HCT116 (cell line): ENCODE data around the gene DTD1. TPM values are rescaled to one million over a fixed set of nuclear protein-coding genes. Genes with fewer than 3 reads are reported as not detected.
"Not testable (repeated sequence)": the region's sequence is repeated elsewhere in the genome, so short reads cannot be mapped to it uniquely, and the experiment has no call there.

ENCODE experiments used
- ATAC-seq: fragments of 200-7000 bp; cut with Tn5 transposase; 2 replicates; pipeline ENCODE4 v1.9.1; 2020; ENCODE audit warnings: mild to moderate bottlenecking, moderate library complexity
- BruUV-seq: library from RNA; stranded (reverse); fragments of 400-500 nt; replicated peaks from 2 replicates; lab custom pipeline; 2021; lab: Mats Ljungman, UMichigan
- CTCF ChIA-PET: fragments of 300-600 bp; sonication (Branson Sonifier 250); formaldehyde crosslinking; loops from one replicate; lab custom pipeline; 2021; ENCODE audit warnings: antibody characterized with exemption; lab: Charles Lee
- POLR2A ChIA-PET: fragments of 300-600, 350-600 bp; sonication (Branson Sonifier 250); formaldehyde crosslinking; loops from one replicate; lab custom pipeline; 2021; ENCODE audit warnings: antibody characterized with exemption; lab: Charles Lee
- RAD21 ChIA-PET, 2 experiments: fragments of 300-600 bp; sonication (Branson Sonifier 250); formaldehyde crosslinking; loops; one replicate each; lab custom pipeline; 2023; ENCODE audit warnings: low total read pairs in 2 of 2; ENCODE audit not compliant: uncharacterized antibody in 2 of 2, unreplicated experiment in 2 of 2, low non-redundant PET in 1 of 2; lab: Charles Lee
- DNase-seq: peaks from one replicate; pipeline ENCODE4 v3.0.0-alpha.2; 2010; ENCODE audit warnings: low read depth, low spot score
- H2AFZ ChIP-seq: fragments of 200-600 bp; shearing (Covaris generic), sonication (generic); 2 replicates; pipeline ENCODE4 v1.6.1; 2017; ENCODE audit warnings: low read depth, mixed run types, mixed read lengths, antibody characterized with exemption, low read length; ENCODE audit not compliant: poor library complexity, severe bottlenecking
- H3K27ac ChIP-seq: 2 replicates; pipeline ENCODE4 v1.5.1; 2012; ENCODE audit warnings: low read depth, low read length
- H3K27me3 ChIP-seq: fragments of 200-600 bp; sonication (generic); 2 replicates; pipeline ENCODE4 v1.6.1; 2016; ENCODE audit warnings: mixed run types, low read length, mixed read lengths; ENCODE audit not compliant: insufficient read depth
- H3K36me3 ChIP-seq, 2 experiments: fragments of 200-500 bp in 1 of 2; fragments of 200-600 bp in 1 of 2; sonication (Bioruptor generic) in 1 of 2; sonication (generic) in 1 of 2; 2 replicates each; pipeline versions ENCODE4 v1.5.1 to v1.6.1; 2014 to 2016; ENCODE audit warnings: low read length in 2 of 2, inconsistent platforms in 1 of 2, mixed read lengths in 1 of 2, mixed run types in 1 of 2; ENCODE audit not compliant: insufficient read depth in 2 of 2, control insufficient read depth in 1 of 2
- H3K4me1 ChIP-seq, 2 experiments: fragments of 200-600 bp in 1 of 2; sonication (generic) in 1 of 2; 2 replicates each; pipeline versions ENCODE4 v1.5.1 to v1.6.1; 2012 to 2017; ENCODE audit warnings: low read length in 2 of 2, inconsistent platforms in 1 of 2, mild to moderate bottlenecking in 1 of 2, mixed read lengths in 1 of 2, mixed run types in 1 of 2, moderate library complexity in 1 of 2; ENCODE audit not compliant: insufficient read depth in 2 of 2, control insufficient read depth in 1 of 2
- H3K4me2 ChIP-seq: fragments of 200-600 bp; sonication (generic); 2 replicates; pipeline ENCODE4 v1.6.1; 2017; ENCODE audit warnings: mixed run types, low read length, mixed read lengths
- H3K4me3 ChIP-seq, 2 experiments: fragments of 200-600 bp in 1 of 2; sonication (generic) in 1 of 2; replicated peaks in 1 of 2; 2 replicates each; pipeline ENCODE4 v1.5.1; 2011 to 2016; ENCODE audit warnings: low read length in 2 of 2, control low read depth in 1 of 2, low read depth in 1 of 2, mild to moderate bottlenecking in 1 of 2, mixed read lengths in 1 of 2, mixed run types in 1 of 2
- H3K79me2 ChIP-seq: fragments of 200-600 bp; sonication (generic); 2 replicates; pipeline ENCODE4 v1.6.1; 2017; ENCODE audit warnings: mild to moderate bottlenecking, mixed run types, low read length, moderate library complexity, mixed read lengths; ENCODE audit not compliant: insufficient read depth
- H3K9ac ChIP-seq: fragments of 200-600 bp; sonication (generic); 2 replicates; pipeline ENCODE4 v1.6.1; 2016; ENCODE audit warnings: low read length, mixed read lengths
- H3K9me2 ChIP-seq: fragments of 200-600 bp; sonication (generic), shearing (Covaris generic); 2 replicates; pipeline ENCODE4 v1.6.1; 2017; ENCODE audit warnings: mixed run types, mild to moderate bottlenecking, moderate library complexity; ENCODE audit not compliant: insufficient read depth
- H3K9me3 ChIP-seq, 2 experiments: fragments of 200-500 bp in 1 of 2; fragments of 200-600 bp in 1 of 2; sonication (Bioruptor generic) in 1 of 2; sonication (generic) in 1 of 2; 2 replicates each; pipeline ENCODE4 v1.6.1; 2014 to 2017; ENCODE audit warnings: low read length in 2 of 2, mixed read lengths in 2 of 2, inconsistent platforms in 1 of 2, low read depth in 1 of 2, mild to moderate bottlenecking in 1 of 2, mixed run types in 1 of 2, moderate library complexity in 1 of 2; ENCODE audit not compliant: control insufficient read depth in 1 of 2, insufficient read depth in 1 of 2
- H4K20me1 ChIP-seq: fragments of 200-600 bp; sonication (generic), shearing (Covaris generic); 2 replicates; pipeline ENCODE4 v1.6.1; 2017; ENCODE audit warnings: mixed run types, mild to moderate bottlenecking, moderate library complexity; ENCODE audit not compliant: insufficient read depth
- CEBPB ChIP-seq: IDR thresholded peaks from 2 replicates; pipeline ENCODE4 v1.6.1; 2012; ENCODE audit warnings: low read depth
- EZH2phosphoT487 ChIP-seq: fragments of 200-600 bp; IDR thresholded peaks from 2 replicates; pipeline ENCODE4 v1.6.1; 2018; ENCODE audit warnings: antibody characterized with exemption, borderline replicate concordance
- FOSL1 ChIP-seq: IDR thresholded peaks from 2 replicates; pipeline ENCODE4 v1.6.1; 2012; ENCODE audit warnings: low read depth
- JUND ChIP-seq: IDR thresholded peaks from 2 replicates; pipeline ENCODE4 v1.6.1; 2012
- POLR2AphosphoS5 ChIP-seq: IDR thresholded peaks from 2 replicates; pipeline ENCODE4 v1.6.1; 2011; ENCODE audit warnings: mild to moderate bottlenecking, low read depth, low read length, moderate library complexity
- RAD21 ChIP-seq: IDR thresholded peaks from 2 replicates; pipeline ENCODE4 v1.6.1; 2012; ENCODE audit warnings: low read depth, mild to moderate bottlenecking
- intact Hi-C: fragments of 100-400 bp; cut with micrococcal nuclease; formaldehyde crosslinking; loops from 2 replicates; pipeline ENCODE4 v1.10.0; 2022
- total RNA-seq: library from RNA; stranded (reverse); gene quantifications from one replicate; pipeline ENCODE4 v1.2.1, GENCODE V29; 2021; ENCODE audit not compliant: unreplicated experiment

DTD1 gene
- total RNA-seq, 1 experiment from 2014 or later: 54.5 TPM

DNA sequence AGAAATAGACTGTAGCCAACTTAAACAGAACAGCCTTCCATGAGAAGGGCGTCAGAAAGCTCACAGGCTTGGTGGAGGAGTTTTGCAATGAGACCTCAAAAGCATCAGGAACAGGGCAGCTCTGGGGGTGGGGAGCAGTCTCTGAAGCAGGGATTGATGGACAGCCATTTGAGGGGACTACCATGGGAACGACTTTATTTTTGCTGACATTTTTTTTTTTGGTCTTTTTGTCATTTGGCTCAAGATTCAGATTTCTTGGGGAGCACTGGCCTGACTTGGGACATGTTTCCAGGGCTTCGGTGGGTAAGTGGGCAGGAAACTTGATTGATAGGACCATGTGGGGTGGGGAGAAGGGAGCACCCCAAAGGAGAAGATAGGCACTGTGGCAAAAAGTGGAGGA is 193.7 kb downstream of the DTD1 start:
- H3K9ac ChIP-seq: no peak overlapping the region
- ATAC-seq: no peak

DNA sequence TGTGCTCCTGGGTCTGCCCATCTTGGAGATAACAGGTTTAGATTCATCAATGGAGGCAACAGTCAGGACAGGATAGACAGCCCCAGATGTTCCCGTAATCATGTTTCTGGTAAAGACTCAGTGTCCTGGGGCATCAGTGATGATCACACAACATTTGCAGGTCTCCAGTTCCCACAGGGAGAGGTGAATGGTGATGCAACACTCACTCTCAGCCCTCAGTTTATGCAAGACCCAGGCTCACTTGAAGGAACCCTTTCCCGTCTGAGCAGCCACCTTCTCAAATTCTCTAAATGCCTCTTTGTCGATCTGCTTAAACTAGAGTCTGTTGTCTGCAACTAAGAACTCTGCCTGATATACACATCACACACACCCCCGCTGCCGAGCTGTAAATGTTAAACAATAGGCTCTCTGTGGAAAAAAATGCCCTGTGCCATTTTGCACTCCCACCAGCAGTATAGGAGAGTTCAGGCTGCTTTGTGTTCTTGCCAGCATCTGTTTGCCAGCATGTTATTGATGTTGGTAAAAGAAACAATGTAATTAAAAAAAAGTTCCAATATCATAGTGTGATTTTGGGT is 195.6 kb downstream of the DTD1 start:
- CTCF ChIA-PET: no interaction called here
- DNase-seq (no peak), ATAC-seq (no peak)
- no TSS peak for BruUV-seq
- no peak for TF ChIP-seq FOSL1
- no peak for TF ChIP-seq CEBPB
- no peak for TF ChIP-seq POLR2AphosphoS5
- no peaks in the 10 kb centered on the region for H4K20me1 ChIP-seq
- H3K27me3 ChIP-seq: 0 out of 2 replicates have a peak, but pooled peaks cover 10% of the 10 kb centered on the region
- no peaks in the 10 kb centered on the region for H3K79me2 ChIP-seq
- H2AFZ ChIP-seq: no peak overlapping the region
- no peak overlapping the region for H3K4me2 ChIP-seq
- no peaks in the 10 kb centered on the region for H3K9me2 ChIP-seq
- H3K4me3 ChIP-seq: no peak overlapping the region
- H3K36me3 ChIP-seq: no peaks in the 10 kb centered on the region
- intact Hi-C loops: no loop called here
- POLR2A ChIA-PET: no interaction called here
- RAD21 ChIA-PET: no interaction called here
- no peak overlapping the region for H3K27ac ChIP-seq
- H3K9ac ChIP-seq: no peak overlapping the region
- no peaks in the 10 kb centered on the region for H3K9me3 ChIP-seq
- no peaks in the 10 kb centered on the region for H3K4me1 ChIP-seq

More for the DNA sequence above, 193.7 kb downstream of the DTD1 start:
- no peaks in the 10 kb centered on the region for H4K20me1 ChIP-seq
- POLR2A ChIA-PET: no interaction called here
- no peak overlapping the region for H3K27ac ChIP-seq
- H3K36me3 ChIP-seq: no peaks in the 10 kb centered on the region
- H3K27me3 ChIP-seq: 0 out of 2 replicates have a peak, but pooled peaks cover 16% of the 10 kb centered on the region
- no peak for DNase-seq
- H3K9me3 ChIP-seq: no peaks in the 10 kb centered on the region
- CTCF ChIA-PET: no interaction called here
- TF ChIP-seq EZH2phosphoT487 (no peak), JUND (no peak), POLR2AphosphoS5 (no peak), RAD21 (no peak)
- no peak overlapping the region for H3K4me3 ChIP-seq
- intact Hi-C loops: no loop called here
- RAD21 ChIA-PET: no interaction called here
- no peaks in the 10 kb centered on the region for H3K79me2 ChIP-seq
- H3K4me2 ChIP-seq: no peak overlapping the region
- H3K4me1 ChIP-seq: no peaks in the 10 kb centered on the region
- no TSS peak for BruUV-seq
- H2AFZ ChIP-seq: no peak overlapping the region
- no peaks in the 10 kb centered on the region for H3K9me2 ChIP-seq

- H2AFZ ChIP-seq, H3K36me3 ChIP-seq, RAD21 ChIA-PET, DNase-seq, BruUV-seq, ATAC-seq, H3K27ac ChIP-seq, POLR2A ChIA-PET, CTCF ChIA-PET, H3K4me1 ChIP-seq, H4K20me1 ChIP-seq, H3K79me2 ChIP-seq, H3K9me3 ChIP-seq, H3K9ac ChIP-seq, H3K4me2 ChIP-seq, intact Hi-C loops, H3K9me2 ChIP-seq, H3K4me3 ChIP-seq: not testable (repeated sequence)
- peaks cover 18% of the 10 kb centered on the region; the same call in 1 of the 2 replicates for H3K27me3 ChIP-seq
Measured at GRCh38 chr20:18787046-18787445, 199.2 kb downstream of the DTD1 start.
